NT2/D1 (cell line): ENCODE data around the gene FAM50B.

Source experiments
- DNase-seq: peaks from one replicate; pipeline ENCODE4 v3.0.0-alpha.2; 2011; ENCODE audit warnings: low read depth, low spot score
- H3K27me3 ChIP-seq: 2 replicates; pipeline ENCODE4 v1.6.0; 2011; ENCODE audit warnings: mild to moderate bottlenecking; ENCODE audit not compliant: insufficient read length, insufficient read depth
- H3K36me3 ChIP-seq: 2 replicates; pipeline ENCODE4 v1.6.1; 2011; ENCODE audit warnings: mild to moderate bottlenecking, low read length, mixed read lengths; ENCODE audit not compliant: insufficient read depth, insufficient read length
- H3K4me1 ChIP-seq: 2 replicates; pipeline ENCODE4 v1.5.1; 2011; ENCODE audit not compliant: insufficient read depth, insufficient read length
- H3K4me3 ChIP-seq: 2 replicates; pipeline ENCODE4 v1.5.1; 2011; ENCODE audit warnings: low read depth; ENCODE audit not compliant: insufficient read length
- H3K9ac ChIP-seq: 2 replicates; pipeline ENCODE4 v1.6.0; 2011; ENCODE audit warnings: low read depth; ENCODE audit not compliant: insufficient read length
- H3K9me3 ChIP-seq: 2 replicates; pipeline ENCODE4 v1.5.1; 2011; ENCODE audit warnings: mild to moderate bottlenecking, low read length; ENCODE audit not compliant: insufficient read depth
- SUZ12 ChIP-seq: IDR thresholded peaks from 2 replicates; pipeline ENCODE4 v1.6.1; 2011; ENCODE audit not compliant: insufficient read length, insufficient read depth; ENCODE audit errors: extremely low read depth
- YY1 ChIP-seq: IDR thresholded peaks from 2 replicates; pipeline ENCODE4 v1.6.1; 2011; ENCODE audit not compliant: insufficient read length, insufficient read depth
- ZNF274 ChIP-seq: IDR thresholded peaks from 2 replicates; pipeline ENCODE4 v1.6.1; 2011; ENCODE audit warnings: mild to moderate bottlenecking, low read depth, low read length

FAM50B gene

GRCh38 chr6:3806169-3806922 lies 42.8 kb upstream of the FAM50B start:
- no peak for TF ChIP-seq ZNF274
- DNase-seq = no peak
- Histone ChIP-seq H3K27me3 (no peaks in the 10 kb centered on the region), H3K9ac (no peak overlapping the region), H3K4me3 (no peak overlapping the region), H3K9me3 (no peaks in the 10 kb centered on the region), H3K4me1 (peaks cover 3% of the 10 kb centered on the region), H3K36me3 (no peaks in the 10 kb centered on the region)

- TF ChIP-seq ZNF274 (no peak), SUZ12 (no peak), YY1 (no peak)
- Histone ChIP-seq H3K4me1 (peaks cover 3% of the 10 kb centered on the region), H3K36me3 (no peaks in the 10 kb centered on the region), H3K9ac (no peak overlapping the region), H3K4me3 (no peak overlapping the region), H3K9me3 (no peaks in the 10 kb centered on the region), H3K27me3 (no peaks in the 10 kb centered on the region)
- DNase-seq = no peak
Measured at GRCh38 chr6:3808199-3808598, 41.0 kb upstream of the FAM50B start.

- H3K4me3 ChIP-seq = no peak overlapping the region
- TF ChIP-seq YY1 (no peak), ZNF274 (no peak), SUZ12 (no peak)
Measured at GRCh38 chr6:3808759-3809514, 40.2 kb upstream of the FAM50B start.

GRCh38 chr6:3809515-3809891 lies 39.7 kb upstream of the FAM50B start:
- no peaks in the 10 kb centered on the region for H3K36me3 ChIP-seq
- H3K27me3 ChIP-seq = no peaks in the 10 kb centered on the region
- peaks cover 6% of the 10 kb centered on the region for H3K4me1 ChIP-seq
- no peak overlapping the region for H3K4me3 ChIP-seq
- DNase-seq = no peak
- no peak overlapping the region for H3K9ac ChIP-seq
- TF ChIP-seq SUZ12 (no peak), YY1 (no peak), ZNF274 (no peak)
- H3K9me3 ChIP-seq = no peaks in the 10 kb centered on the region

More at GRCh38 chr6:3808759-3809514, 40.2 kb upstream of the FAM50B start:
- Histone ChIP-seq H3K9me3 (no peaks in the 10 kb centered on the region), H3K36me3 (no peaks in the 10 kb centered on the region), H3K4me1 (peaks cover 6% of the 10 kb centered on the region), H3K9ac (no peak overlapping the region), H3K27me3 (no peaks in the 10 kb centered on the region)
- DNase-seq = no peak

GRCh38 chr6:3809982-3810381 lies 39.2 kb upstream of the FAM50B start:
- no peaks in the 10 kb centered on the region for H3K9me3 ChIP-seq
- H3K4me3 ChIP-seq = no peak overlapping the region
- no peaks in the 10 kb centered on the region for H3K27me3 ChIP-seq
- no peak for DNase-seq
- TF ChIP-seq SUZ12 (no peak), ZNF274 (no peak), YY1 (no peak)
- H3K36me3 ChIP-seq = no peaks in the 10 kb centered on the region
- H3K4me1 ChIP-seq = peaks cover 6% of the 10 kb centered on the region
- H3K9ac ChIP-seq = no peak overlapping the region

GRCh38 chr6:3811191-3811590 lies 38.0 kb upstream of the FAM50B start:
- TF ChIP-seq YY1 (no peak), ZNF274 (no peak), SUZ12 (no peak)
- no peaks in the 10 kb centered on the region for H3K36me3 ChIP-seq
- H3K9me3 ChIP-seq = no peaks in the 10 kb centered on the region
- DNase-seq = no peak
- H3K4me1 ChIP-seq = peaks cover 6% of the 10 kb centered on the region
- H3K9ac ChIP-seq = no peak overlapping the region
- no peak overlapping the region for H3K4me3 ChIP-seq
- H3K27me3 ChIP-seq = no peaks in the 10 kb centered on the region

GRCh38 chr6:3812596-3812995 lies 36.6 kb upstream of the FAM50B start:
- no peaks in the 10 kb centered on the region for H3K27me3 ChIP-seq
- H3K9me3 ChIP-seq = no peaks in the 10 kb centered on the region
- no peak for DNase-seq
- no peaks in the 10 kb centered on the region for H3K36me3 ChIP-seq
- H3K4me3 ChIP-seq = no peak overlapping the region
- peaks cover 4% of the 10 kb centered on the region for H3K4me1 ChIP-seq
- no peak overlapping the region for H3K9ac ChIP-seq
- TF ChIP-seq ZNF274 = no peak
- no peak for TF ChIP-seq YY1
- TF ChIP-seq SUZ12 = no peak
